ENCODE measurements around the gene TRABD2B. TPM values are rescaled to one million over a fixed set of nuclear protein-coding genes. Genes with fewer than 3 reads are reported as not detected.

TRABD2B gene
- total and polyA plus RNA-seq, 2 donors (not counting 3 experiments of a cell fraction or from before 2014, with no cell fraction given): not detected

GRCh38 chr1:47777322-47777721 is 219.9 kb downstream of the TRABD2B start:
- CTCF ChIA-PET: interaction anchor here (0.7 kb wide), 1 partner anchor 340 kb away, joined by 3 read pairs; the partner anchor contains the start of gene FOXD2
- no peaks in the 10 kb centered on the region for H3K9me3 ChIP-seq (replicated peaks; ENCODE audit: control insufficient read depth, insufficient read depth, low read length)
- dilution Hi-C loops (cut with MboI; ENCODE audit: extremely low pct_ligation_motif_present, low sequenced_read_pairs): no loop called here
- H4K20me1 ChIP-seq (replicated peaks; ENCODE audit: control insufficient read depth, extremely low read depth, insufficient read depth, low read length): no peaks in the 10 kb centered on the region
- no peak for DNase-seq (ENCODE audit: low read depth, low spot score)
- intact Hi-C loops (cut with micrococcal nuclease): no loop called here
- H3K4me2 ChIP-seq (ENCODE audit: insufficient read depth, low read length): no peak overlapping the region
- no TSS peak for BruUV-seq (replicated peaks)
- H3K4me1 ChIP-seq (ENCODE audit: control insufficient read depth, extremely low read depth, insufficient read depth, low read length): no peaks in the 10 kb centered on the region
- no peak overlapping the region for H3K4me3 ChIP-seq (replicated peaks in 1 of 3; ENCODE audit: insufficient read depth in 1 of 3, low read depth in 1 of 3, low read length in 3 of 3)
- H3K79me2 ChIP-seq (ENCODE audit: control insufficient read depth, insufficient read depth, low read length): no peaks in the 10 kb centered on the region
- POLR2A ChIA-PET: no interaction called here
- TF ChIP-seq POLR2A (IDR thresholded peaks at IDR 0.05; ENCODE audit: low read depth, low read length): no peak
- no peak for TF ChIP-seq JUN (IDR thresholded peaks at IDR 0.05; ENCODE audit: borderline replicate concordance, insufficient read depth, insufficient read length, low read depth)
- TF ChIP-seq EZH2 (IDR thresholded peaks at IDR 0.05; ENCODE audit: borderline replicate concordance, low read depth, low read length, severe bottlenecking): no peak
- TF ChIP-seq, protein P1, sequence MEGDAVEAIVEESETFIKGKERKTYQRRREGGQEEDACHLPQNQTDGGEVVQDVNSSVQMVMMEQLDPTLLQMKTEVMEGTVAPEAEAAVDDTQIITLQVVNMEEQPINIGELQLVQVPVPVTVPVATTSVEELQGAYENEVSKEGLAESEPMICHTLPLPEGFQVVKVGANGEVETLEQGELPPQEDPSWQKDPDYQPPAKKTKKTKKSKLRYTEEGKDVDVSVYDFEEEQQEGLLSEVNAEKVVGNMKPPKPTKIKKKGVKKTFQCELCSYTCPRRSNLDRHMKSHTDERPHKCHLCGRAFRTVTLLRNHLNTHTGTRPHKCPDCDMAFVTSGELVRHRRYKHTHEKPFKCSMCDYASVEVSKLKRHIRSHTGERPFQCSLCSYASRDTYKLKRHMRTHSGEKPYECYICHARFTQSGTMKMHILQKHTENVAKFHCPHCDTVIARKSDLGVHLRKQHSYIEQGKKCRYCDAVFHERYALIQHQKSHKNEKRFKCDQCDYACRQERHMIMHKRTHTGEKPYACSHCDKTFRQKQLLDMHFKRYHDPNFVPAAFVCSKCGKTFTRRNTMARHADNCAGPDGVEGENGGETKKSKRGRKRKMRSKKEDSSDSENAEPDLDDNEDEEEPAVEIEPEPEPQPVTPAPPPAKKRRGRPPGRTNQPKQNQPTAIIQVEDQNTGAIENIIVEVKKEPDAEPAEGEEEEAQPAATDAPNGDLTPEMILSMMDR (IDR thresholded peaks at IDR 0.05; ENCODE audit: extremely low read depth in 1 of 2, insufficient read depth in 1 of 2, low read depth in 1 of 2, low read length in 2 of 2): no peak
- no peak for TF ChIP-seq MAX (IDR thresholded peaks at IDR 0.05; ENCODE audit: insufficient read depth, insufficient read length)
- TF ChIP-seq GATA2 (IDR thresholded peaks at IDR 0.05; ENCODE audit: insufficient read depth, insufficient read length, low read depth, low read length): no peak
- no peak for TF ChIP-seq MYC (IDR thresholded peaks at IDR 0.05; ENCODE audit: low read depth, low read length)
- no peak for TF ChIP-seq FOS (IDR thresholded peaks at IDR 0.05; ENCODE audit: borderline replicate concordance, insufficient read depth, low read length)
- no peak for TF ChIP-seq POLR2AphosphoS5 (IDR thresholded peaks at IDR 0.05; ENCODE audit: insufficient read depth, low read depth, low read length)
- H3K27me3 ChIP-seq (ENCODE audit: control insufficient read depth in 2 of 2, insufficient read depth in 2 of 2, low read length in 2 of 2): no peaks in the 10 kb centered on the region
- H3K9ac ChIP-seq (replicated peaks; ENCODE audit: extremely low read depth, insufficient read depth, low read length): no peak overlapping the region
- H2AFZ ChIP-seq (ENCODE audit: low read depth, low read length): no peak overlapping the region
- no peak for FAIRE-seq
- H3K9me1 ChIP-seq (replicated peaks; ENCODE audit: control insufficient read depth, extremely low read depth, insufficient read depth, low read length): no peaks in the 10 kb centered on the region
- H3K27ac ChIP-seq (ENCODE audit: insufficient read depth, low read depth, low read length): no peak overlapping the region
- H3K36me3 ChIP-seq (ENCODE audit: control insufficient read depth in 2 of 2, extremely low read depth in 1 of 2, insufficient read depth in 2 of 2, low read length in 2 of 2): no peaks in the 10 kb centered on the region
